ENCODE measurements around the gene STAB2.

Gene STAB2

DNA sequence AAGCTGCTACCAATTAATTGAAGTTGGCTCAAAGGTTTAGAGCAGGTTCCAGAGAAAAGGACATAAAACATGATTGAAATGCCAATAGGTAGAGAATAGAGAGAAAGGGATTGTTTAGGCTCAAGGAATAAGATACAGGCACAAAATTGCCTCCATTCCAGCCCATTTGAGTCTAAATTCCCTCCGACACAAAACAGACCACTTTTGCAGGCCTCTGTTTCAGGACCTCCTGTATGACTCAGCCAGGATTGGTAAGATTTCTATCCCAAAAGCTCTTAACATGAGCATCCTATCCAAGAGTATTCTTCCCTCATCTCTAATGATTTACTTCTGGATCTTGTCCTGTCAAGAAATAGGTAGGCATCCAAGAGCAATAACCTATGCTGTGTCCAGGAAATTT lies 123.5 kb downstream of the STAB2 start:
- TF ChIP-seq, protein P1, sequence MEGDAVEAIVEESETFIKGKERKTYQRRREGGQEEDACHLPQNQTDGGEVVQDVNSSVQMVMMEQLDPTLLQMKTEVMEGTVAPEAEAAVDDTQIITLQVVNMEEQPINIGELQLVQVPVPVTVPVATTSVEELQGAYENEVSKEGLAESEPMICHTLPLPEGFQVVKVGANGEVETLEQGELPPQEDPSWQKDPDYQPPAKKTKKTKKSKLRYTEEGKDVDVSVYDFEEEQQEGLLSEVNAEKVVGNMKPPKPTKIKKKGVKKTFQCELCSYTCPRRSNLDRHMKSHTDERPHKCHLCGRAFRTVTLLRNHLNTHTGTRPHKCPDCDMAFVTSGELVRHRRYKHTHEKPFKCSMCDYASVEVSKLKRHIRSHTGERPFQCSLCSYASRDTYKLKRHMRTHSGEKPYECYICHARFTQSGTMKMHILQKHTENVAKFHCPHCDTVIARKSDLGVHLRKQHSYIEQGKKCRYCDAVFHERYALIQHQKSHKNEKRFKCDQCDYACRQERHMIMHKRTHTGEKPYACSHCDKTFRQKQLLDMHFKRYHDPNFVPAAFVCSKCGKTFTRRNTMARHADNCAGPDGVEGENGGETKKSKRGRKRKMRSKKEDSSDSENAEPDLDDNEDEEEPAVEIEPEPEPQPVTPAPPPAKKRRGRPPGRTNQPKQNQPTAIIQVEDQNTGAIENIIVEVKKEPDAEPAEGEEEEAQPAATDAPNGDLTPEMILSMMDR (IDR thresholded peaks at IDR 0.05; ENCODE audit: low read depth, low read length, missing control alignments) = no peak
- H3K36me3 ChIP-seq (replicated peaks) = no peaks in the 10 kb centered on the region
- H3K27me3 ChIP-seq (replicated peaks) = no peaks in the 10 kb centered on the region
- no peak overlapping the region for H3K27ac ChIP-seq
- in situ Hi-C loops (cut with HindIII; ENCODE audit: low pct_ligation_motif_present, low sequenced_read_pairs) = no loop called here
- no peak for DNase-seq
- no peak overlapping the region for H3K4me3 ChIP-seq (ENCODE audit: low read depth, low read length)

DNA sequence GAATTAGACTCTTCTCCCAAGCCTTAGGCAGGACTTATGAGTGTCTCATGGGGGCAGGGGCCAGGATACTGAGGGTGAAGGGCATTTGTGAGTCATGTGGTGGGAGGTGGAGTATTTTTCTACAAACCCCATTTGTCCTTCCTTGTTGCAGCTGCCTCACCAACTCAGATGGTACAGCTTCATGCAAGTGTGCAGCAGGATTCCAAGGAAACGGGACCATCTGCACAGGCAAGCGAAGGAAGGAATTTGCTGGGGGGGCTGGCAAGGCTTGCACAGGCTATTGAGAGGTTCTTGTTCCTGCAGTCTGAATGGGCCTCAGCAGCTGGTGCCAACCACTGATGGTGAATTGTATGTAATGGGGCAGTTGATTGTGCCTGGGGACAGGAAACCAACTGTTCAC lies 125.1 kb downstream of the STAB2 start:
- no peaks in the 10 kb centered on the region for H3K36me3 ChIP-seq (replicated peaks)
- no peak overlapping the region for H3K27ac ChIP-seq
- no peak for DNase-seq
- no peaks in the 10 kb centered on the region for H3K27me3 ChIP-seq (replicated peaks)
- H3K4me3 ChIP-seq (ENCODE audit: low read depth, low read length) = no peak overlapping the region
- TF ChIP-seq, protein P1 (IDR thresholded peaks at IDR 0.05; ENCODE audit: low read depth, low read length, missing control alignments) = no peak
- in situ Hi-C loops (cut with HindIII; ENCODE audit: low pct_ligation_motif_present, low sequenced_read_pairs) = no loop called here

DNA sequence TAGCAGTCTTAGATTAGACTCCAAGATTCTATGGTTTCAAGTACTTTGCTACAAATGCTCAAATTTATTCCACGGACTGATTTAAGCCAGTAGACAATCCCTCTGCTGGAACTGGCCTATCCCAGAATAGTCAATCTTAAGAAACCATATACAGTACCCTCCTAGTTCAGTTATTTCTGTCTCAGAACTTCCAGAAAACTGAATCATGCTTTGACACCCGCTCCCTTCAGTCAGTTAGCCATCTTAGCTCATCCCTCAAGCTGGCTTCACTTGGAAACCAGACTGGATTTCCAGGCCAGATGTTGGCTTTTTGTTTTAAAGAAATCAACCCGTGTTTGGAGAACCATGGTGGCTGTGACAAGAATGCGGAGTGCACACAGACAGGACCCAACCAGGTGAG lies 128.4 kb downstream of the STAB2 start:
- in situ Hi-C loops (cut with HindIII; ENCODE audit: low pct_ligation_motif_present, low sequenced_read_pairs) = no loop called here
- no peak overlapping the region for H3K27ac ChIP-seq
- no peaks in the 10 kb centered on the region for H3K27me3 ChIP-seq (replicated peaks)
- no peak for DNase-seq
- TF ChIP-seq, protein P1 (IDR thresholded peaks at IDR 0.05; ENCODE audit: low read depth, low read length, missing control alignments) = no peak
- H3K36me3 ChIP-seq (replicated peaks) = no peaks in the 10 kb centered on the region
- H3K4me3 ChIP-seq (ENCODE audit: low read depth, low read length) = no peak overlapping the region

DNA sequence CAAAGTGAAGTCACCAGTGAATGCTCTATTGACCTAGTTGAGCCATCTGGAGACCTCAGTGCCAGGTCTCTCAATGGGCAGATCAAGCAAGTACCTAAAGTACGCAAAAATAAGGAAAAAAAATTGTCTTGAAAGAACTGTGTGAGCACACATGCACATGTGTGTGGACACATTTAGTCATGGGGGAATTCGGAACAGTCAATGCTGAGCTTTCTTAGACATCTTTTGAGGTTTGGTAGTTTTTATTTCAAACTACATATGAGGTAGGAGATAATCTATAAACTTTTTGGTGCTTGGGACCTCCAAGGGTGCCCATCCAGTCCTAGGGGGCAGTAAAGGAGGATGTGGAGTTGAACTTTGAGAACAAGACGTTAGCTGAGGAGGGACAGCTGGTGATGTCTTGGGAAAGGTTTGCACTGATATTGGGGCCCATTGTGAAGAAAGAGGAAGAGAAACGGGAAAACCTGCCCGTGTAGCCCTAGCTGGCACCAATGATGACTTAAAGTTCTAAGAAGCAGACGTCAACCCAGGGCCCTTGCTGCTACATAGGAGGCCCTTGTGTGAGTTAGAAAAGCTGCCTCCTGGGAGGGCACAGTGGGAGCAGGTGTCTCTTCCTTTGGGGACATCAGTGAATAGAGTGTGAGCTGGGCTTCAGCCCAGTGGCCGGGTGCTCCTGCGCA lies 129.6 kb downstream of the STAB2 start:
- TF ChIP-seq, protein P1 (IDR thresholded peaks at IDR 0.05; ENCODE audit: low read depth, low read length, missing control alignments) = no peak
- no peak overlapping the region for H3K4me3 ChIP-seq (ENCODE audit: low read depth, low read length)
- no peak overlapping the region for H3K27ac ChIP-seq
- in situ Hi-C loops (cut with HindIII; ENCODE audit: low pct_ligation_motif_present, low sequenced_read_pairs) = no loop called here
- DNase-seq = no peak
- H3K27me3 ChIP-seq (replicated peaks) = no peaks in the 10 kb centered on the region
- H3K36me3 ChIP-seq (replicated peaks) = no peaks in the 10 kb centered on the region

DNA sequence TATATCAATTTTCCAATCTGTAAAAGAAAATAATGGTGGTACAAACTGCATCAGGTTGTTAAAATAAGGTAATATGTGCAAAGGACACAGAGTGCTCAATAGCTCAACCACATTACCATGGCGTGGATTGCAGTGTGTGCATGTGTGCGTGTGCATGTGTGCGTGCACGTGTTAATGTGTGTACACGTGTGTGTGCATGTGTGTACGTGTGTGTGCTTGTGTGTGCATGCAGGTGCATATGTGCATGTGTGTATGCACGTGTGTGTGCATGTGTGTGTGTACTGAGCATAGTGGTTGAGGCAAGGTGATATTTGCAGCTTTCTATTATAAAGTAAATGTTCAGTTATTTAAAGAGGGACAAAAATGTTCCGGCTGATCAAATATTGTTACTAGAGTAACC lies 138.3 kb downstream of the STAB2 start:
- H3K27ac ChIP-seq = no peak overlapping the region
- H3K36me3 ChIP-seq (replicated peaks) = no peaks in the 10 kb centered on the region
- no peak overlapping the region for H3K4me3 ChIP-seq (ENCODE audit: low read depth, low read length)
- H3K27me3 ChIP-seq (replicated peaks) = no peaks in the 10 kb centered on the region
- in situ Hi-C loops (cut with HindIII; ENCODE audit: low pct_ligation_motif_present, low sequenced_read_pairs) = no loop called here
- DNase-seq = no peak
- TF ChIP-seq, protein P1 (IDR thresholded peaks at IDR 0.05; ENCODE audit: low read depth, low read length, missing control alignments) = no peak

DNA sequence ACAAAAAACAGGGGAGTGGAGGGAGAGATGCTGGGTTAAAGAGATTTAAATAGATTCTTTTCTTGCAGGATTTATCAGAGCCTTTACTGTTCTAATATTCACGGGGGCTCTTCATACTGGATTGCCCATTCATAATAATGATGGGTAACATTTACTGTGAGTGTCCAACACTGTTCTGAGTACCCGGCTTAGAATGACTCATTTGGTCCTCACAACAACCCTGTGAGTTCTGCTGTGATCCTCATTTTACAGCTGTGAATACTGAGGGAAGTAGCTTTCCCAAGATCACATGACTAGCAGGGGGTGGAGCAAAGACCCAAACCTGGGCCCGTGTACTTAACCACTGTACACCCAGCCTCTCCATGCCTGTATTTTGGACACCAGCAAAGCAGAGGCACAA lies 140.6 kb downstream of the STAB2 start:
- TF ChIP-seq, protein P1 (IDR thresholded peaks at IDR 0.05; ENCODE audit: low read depth, low read length, missing control alignments) = no peak
- in situ Hi-C loops (cut with HindIII; ENCODE audit: low pct_ligation_motif_present, low sequenced_read_pairs) = no loop called here
- DNase-seq = no peak

More for the DNA sequence above, 140.6 kb downstream of the STAB2 start:
- no peaks in the 10 kb centered on the region for H3K27me3 ChIP-seq (replicated peaks)
- H3K4me3 ChIP-seq (ENCODE audit: low read depth, low read length) = no peak overlapping the region
- H3K36me3 ChIP-seq (replicated peaks) = no peaks in the 10 kb centered on the region
- H3K27ac ChIP-seq = no peak overlapping the region
